HepG2 (cell line): ENCODE measurements around the gene TUBGCP5. TPM values are rescaled to one million over a fixed set of nuclear protein-coding genes. Genes with fewer than 3 reads are reported as not detected.

Experiments used
- ATAC-seq: fragments of 200-7000 bp; cut with Tn5 transposase; 3 replicates; pipeline ENCODE4 v1.9.1; 2020; ENCODE audit warnings: mild to moderate bottlenecking, moderate library complexity
- BruUV-seq: library from RNA; stranded (reverse); fragments of 400-500 nt; replicated peaks from 2 replicates; lab custom pipeline; 2021; lab: Mats Ljungman, UMichigan
- CTCF ChIA-PET: fragments of 300-600 bp; formaldehyde crosslinking; extraction: SDS; loops from one replicate; lab custom pipeline; 2021; ENCODE audit warnings: low total read pairs, inconsistent platforms, low intra/inter-chr PET ratio; lab: Yijun Ruan, JAX
- POLR2A ChIA-PET: fragments of 350-600 bp; sonication (Branson Sonifier 250); formaldehyde crosslinking; loops from one replicate; lab custom pipeline; 2020; ENCODE audit warnings: antibody characterized with exemption, inconsistent platforms; lab: Yijun Ruan, JAX
- DNase-seq: peaks from one replicate; pipeline ENCODE4 v3.0.0-alpha.2; 2015; ENCODE audit warnings: low spot score
- FAIRE-seq: peaks from 3 replicates; lab custom pipeline; 2011; peaks lifted over from hg19 to GRCh38; lab: Jason Lieb, UNC
- H2AFZ ChIP-seq: one replicate; pipeline ENCODE4 v1.6.1; 2011; ENCODE audit warnings: low read length, inconsistent platforms
- H3K27ac ChIP-seq: fragments of 300-600 bp; 3 replicates; pipeline ENCODE4 v1.8.0; 2011; ENCODE audit warnings: mixed run types, mild to moderate bottlenecking, mixed read lengths, low read length, inconsistent platforms; ENCODE audit not compliant: insufficient read depth; ENCODE audit errors: extremely low read length
- H3K27me3 ChIP-seq, 2 experiments: fragments of 200-600 bp in 1 of 2; 2 replicates in 1 of 2; 3 replicates in 1 of 2; pipeline versions ENCODE4 v1.6.0 to v1.8.0; 2011; ENCODE audit warnings: low read length in 2 of 2, mild to moderate bottlenecking in 2 of 2, moderate library complexity in 2 of 2, inconsistent platforms in 1 of 2; ENCODE audit not compliant: insufficient read depth in 2 of 2, control insufficient read depth in 1 of 2
- H3K36me3 ChIP-seq, 2 experiments: fragments of 200-600 bp in 1 of 2; replicated peaks in 1 of 2; 2 replicates in 1 of 2; 3 replicates in 1 of 2; pipeline versions ENCODE4 v1.5.1 to v1.8.0; 2011; ENCODE audit warnings: low read length in 2 of 2, inconsistent platforms in 1 of 2; ENCODE audit not compliant: insufficient read depth in 2 of 2, control insufficient read depth in 1 of 2
- H3K4me1 ChIP-seq: 2 replicates; pipeline ENCODE4 v1.5.1; 2012; ENCODE audit warnings: low read length, inconsistent platforms; ENCODE audit not compliant: insufficient read depth
- H3K4me2 ChIP-seq: 2 replicates; pipeline ENCODE4 v1.6.0; 2011; ENCODE audit warnings: low read depth, low read length, inconsistent platforms
- H3K4me3 ChIP-seq, 3 experiments: fragments of 200-600 bp in 1 of 3; sonication (generic), shearing (Covaris generic) in 1 of 3; replicated peaks in 1 of 3; 2 replicates each; pipeline ENCODE4 v1.5.1; 2011 to 2016; ENCODE audit warnings: low read length in 3 of 3, inconsistent platforms in 2 of 3, low read depth in 2 of 3, mild to moderate bottlenecking in 2 of 3, control low read depth in 1 of 3, mixed read lengths in 1 of 3; ENCODE audit not compliant: insufficient read depth in 1 of 3
- H3K79me2 ChIP-seq: one replicate; pipeline ENCODE4 v1.6.1; 2011; ENCODE audit warnings: low read length, inconsistent platforms; ENCODE audit not compliant: insufficient read depth
- H3K9ac ChIP-seq: 2 replicates; pipeline ENCODE4 v1.6.0; 2011; ENCODE audit warnings: mild to moderate bottlenecking, low read depth, low read length, inconsistent platforms; ENCODE audit not compliant: insufficient read depth
- H3K9me3 ChIP-seq: 2 replicates; pipeline ENCODE4 v1.5.1; 2012; ENCODE audit warnings: mild to moderate bottlenecking, low read length
- H4K20me1 ChIP-seq: 2 replicates; pipeline ENCODE4 v1.6.0; 2011; ENCODE audit warnings: inconsistent platforms, mild to moderate bottlenecking, low read length, moderate library complexity; ENCODE audit not compliant: insufficient read depth
- CC2D1A ChIP-seq: sonication (generic); formaldehyde crosslinking; IDR thresholded peaks from 2 replicates; pipeline ENCODE4 v1.8.1; 2023; ENCODE audit warnings: mild to moderate bottlenecking, missing genetic modification reagents
- NFAT5 ChIP-seq: sonication (generic); formaldehyde crosslinking; IDR thresholded peaks from 2 replicates; pipeline ENCODE4 v1.4.0; 2020; ENCODE audit warnings: missing genetic modification reagents
- PPARG ChIP-seq: conservative IDR thresholded peaks from 2 replicates; pipeline ENCODE4 v1.6.1; 2016; ENCODE audit warnings: missing biosample characterization, missing genetic modification reagents
- SETDB1 ChIP-seq: sonication (generic); formaldehyde crosslinking; IDR thresholded peaks from 2 replicates; pipeline ENCODE4 v1.5.1; 2020; ENCODE audit warnings: missing genetic modification reagents, mild to moderate bottlenecking, borderline replicate concordance
- TSC22D2 ChIP-seq: sonication (generic); formaldehyde crosslinking; IDR thresholded peaks from 2 replicates; pipeline ENCODE4 v1.5.1; 2020; ENCODE audit warnings: missing genetic modification reagents, mild to moderate bottlenecking, borderline replicate concordance
- ZBTB1 ChIP-seq: sonication (generic); formaldehyde crosslinking; IDR thresholded peaks from 2 replicates; pipeline ENCODE4 v1.4.0; 2020; ENCODE audit warnings: missing genetic modification reagents, borderline replicate concordance
- ZNF280D ChIP-seq: sonication (generic); formaldehyde crosslinking; IDR thresholded peaks from 2 replicates; pipeline ENCODE4 v1.5.1; 2020; ENCODE audit warnings: mild to moderate bottlenecking, missing genetic modification reagents
- ZNF556 ChIP-seq: sonication (generic); formaldehyde crosslinking; IDR thresholded peaks from 2 replicates; pipeline ENCODE4 v1.4.0; 2020; ENCODE audit warnings: mild to moderate bottlenecking, missing genetic modification reagents, borderline replicate concordance
- WGBS: methylation state at CpG from one replicate; pipeline ENCODE4 v1.1.6; 2017; ENCODE audit warnings: low lambda C conversion rate; 5-methylcytosine and 5-hydroxymethylcytosine counted together
- in situ Hi-C: cut with HindIII; loops from 2 replicates; pipeline ENCODE4 v1.10.0; 2017; ENCODE audit warnings: low pct_unique_long_range_greater_than_20kb; ENCODE audit not compliant: extremely low pct_ligation_motif_present
- intact Hi-C: fragments of 100-400 bp; cut with micrococcal nuclease; formaldehyde crosslinking; loops from one replicate; pipeline ENCODE4 v1.10.0; 2022; ENCODE audit not compliant: unreplicated experiment
- polyA plus RNA-seq, 8 experiments: library from polyadenylated mRNA; depleted of rRNA in 3 of 8; stranded (reverse) in 7 of 8; unstranded in 1 of 8; fragments of >200 nt; fragmentation: Illumina TruSeq in 4 of 8; extraction: Trizol in 4 of 8; gene quantifications; 2 replicates each; pipeline versions ENCODE4 v1.2.1 to v1.2.3, GENCODE V29; 2011 to 2016; ENCODE audit warnings: low read depth in 4 of 8, missing spikeins in 1 of 8, mixed read lengths in 1 of 8; ENCODE audit not compliant: insufficient read depth in 1 of 8
- total RNA-seq, 5 experiments: library from RNA; depleted of rRNA; stranded (reverse); fragments of >200 nt; fragmentation: Illumina TruSeq; extraction: Trizol; gene quantifications; 2 replicates each; pipeline ENCODE4 v1.2.3, GENCODE V29; 2016; ENCODE audit warnings: low read depth in 1 of 5

TUBGCP5 gene
- total and polyA plus RNA-seq, 2 of the 13 experiments (the other 11 are each of a cell fraction or from before 2014, with no cell fraction given) = 7.2 to 25.0 TPM

GRCh38 chr15:23069496-23070166, 30.3 kb upstream of the TUBGCP5 start:
- H3K79me2 ChIP-seq = no peaks in the 10 kb centered on the region
- H3K9me3 ChIP-seq = no peaks in the 10 kb centered on the region
- no peaks in the 10 kb centered on the region for H3K36me3 ChIP-seq
- in situ Hi-C loops = no loop called here
- ChIA-PET POLR2A (no interaction called here), CTCF (no interaction called here)
- no peaks in the 10 kb centered on the region for H4K20me1 ChIP-seq
- H3K4me2 ChIP-seq = no peak overlapping the region
- no TSS peak for BruUV-seq
- TF ChIP-seq ZNF556 (CRISPR knock-in tag) (no peak), PPARG (CRISPR knock-in tag) (0 out of 2 replicates have a peak, but pooled peaks have one; percentile 33)
- 63% methylated on average over 19 of the region's 20 CpGs for WGBS
- peak; percentile 79 for ATAC-seq
- H3K27ac ChIP-seq = no peak overlapping the region
- H3K9ac ChIP-seq = no peak overlapping the region
- no peak for DNase-seq
- no peak overlapping the region for H3K4me3 ChIP-seq
- H2AFZ ChIP-seq = no peak overlapping the region
- intact Hi-C loops = no loop called here
- no peak for FAIRE-seq
- peaks cover 20% of the 10 kb centered on the region for H3K4me1 ChIP-seq
- peaks cover 0 to 9% of the 10 kb centered on the region in 2 experiments; a peak in 3 of 5 replicates for H3K27me3 ChIP-seq

GRCh38 chr15:23067416-23067815, 28.0 kb upstream of the TUBGCP5 start:
- Histone ChIP-seq H3K4me3 (no peak overlapping the region), H2AFZ (no peak overlapping the region), H3K9ac (no peak overlapping the region), H4K20me1 (no peaks in the 10 kb centered on the region), H3K4me2 (no peak overlapping the region), H3K79me2 (no peaks in the 10 kb centered on the region), H3K4me1 (peaks cover 4% of the 10 kb centered on the region), H3K9me3 (peaks cover 7% of the 10 kb centered on the region), H3K27me3 (no peaks in the 10 kb centered on the region), H3K27ac (no peak overlapping the region), H3K36me3 (no peaks in the 10 kb centered on the region)
- ChIA-PET CTCF (no interaction called here), POLR2A (no interaction called here)
- no peak for FAIRE-seq
- no peak for DNase-seq
- ATAC-seq = no peak
- in situ Hi-C loops (no loop called here), intact Hi-C loops (no loop called here)
- no TSS peak for BruUV-seq
- WGBS = 67% methylated on average over 15 of the region's 15 CpGs
- TF ChIP-seq NFAT5 (CRISPR knock-in tag) (no peak), CC2D1A (CRISPR knock-in tag) (no peak), ZBTB1 (CRISPR knock-in tag) (no peak), ZNF280D (CRISPR knock-in tag) (no peak), TSC22D2 (CRISPR knock-in tag) (no peak), SETDB1 (CRISPR knock-in tag) (no peak)
